ENCODE data around the gene SUMO2.

GRCh38 chr17:75228305-75228704 is 45.5 kb upstream of the SUMO2 start:
- TF ChIP-seq CTCF (IDR thresholded peaks at IDR 0.05): no peak
- TF ChIP-seq POLR2A (IDR thresholded peaks at IDR 0.05): no peak
